Panc1 (cell line): ENCODE results near the gene PKNOX2. TPM values are rescaled to one million over a fixed set of nuclear protein-coding genes. Genes with fewer than 3 reads are reported as not detected.

ENCODE experiments used
- ATAC-seq: fragments of 200-7000 bp; cut with Tn5 transposase; 2 replicates; pipeline ENCODE4 v1.9.1; 2020; ENCODE audit warnings: mild to moderate bottlenecking, moderate library complexity
- BruUV-seq: library from RNA; stranded (reverse); fragments of 400-500 nt; replicated peaks from 2 replicates; lab custom pipeline; 2021; lab: Mats Ljungman, UMichigan
- CTCF ChIA-PET: fragments of 300-600 bp; sonication (Branson Sonifier 250); formaldehyde crosslinking; loops from one replicate; lab custom pipeline; 2022; ENCODE audit warnings: antibody characterized with exemption; lab: Charles Lee
- POLR2A ChIA-PET: fragments of 300-600 bp; sonication (Branson Sonifier 250); formaldehyde crosslinking; loops from one replicate; lab custom pipeline; 2022; ENCODE audit warnings: antibody characterized with exemption; lab: Charles Lee
- DNase-seq: peaks from one replicate; pipeline ENCODE4 v3.0.0-alpha.2; 2010; ENCODE audit warnings: low read depth, low spot score
- H3K27ac ChIP-seq: 2 replicates; pipeline ENCODE4 v1.5.1; 2011; ENCODE audit warnings: mild to moderate bottlenecking, low read length, inconsistent platforms
- H3K27me3 ChIP-seq: fragments of 200-500 bp; sonication (Bioruptor generic); 2 replicates; pipeline ENCODE4 v1.6.0; 2014; ENCODE audit warnings: low read length, inconsistent platforms; ENCODE audit not compliant: control insufficient read depth, insufficient read depth
- H3K36me3 ChIP-seq: fragments of 200-500 bp; sonication (Bioruptor generic); 2 replicates; pipeline ENCODE4 v1.5.1; 2014; ENCODE audit warnings: inconsistent platforms, mild to moderate bottlenecking, low read length, moderate library complexity; ENCODE audit not compliant: control insufficient read depth, insufficient read depth
- H3K4me1 ChIP-seq: 2 replicates; pipeline ENCODE4 v1.5.1; 2011; ENCODE audit warnings: inconsistent platforms, mild to moderate bottlenecking, low read length, moderate library complexity; ENCODE audit not compliant: control insufficient read depth, insufficient read depth
- H3K4me3 ChIP-seq, 2 experiments: 2 replicates each; pipeline ENCODE4 v1.5.1; 2011 to 2012; ENCODE audit warnings: low read depth in 2 of 2, low read length in 2 of 2, mild to moderate bottlenecking in 2 of 2, inconsistent platforms in 1 of 2, moderate library complexity in 1 of 2
- H3K9me3 ChIP-seq: fragments of 200-500 bp; sonication (Bioruptor generic); 2 replicates; pipeline ENCODE4 v1.5.1; 2014; ENCODE audit warnings: low read depth, mild to moderate bottlenecking, inconsistent platforms, low read length, moderate library complexity; ENCODE audit not compliant: control insufficient read depth, insufficient read depth
- CTCF ChIP-seq: fragments of 450-650 bp; IDR thresholded peaks from 2 replicates; pipeline ENCODE4 v1.5.1; 2017; ENCODE audit warnings: mild to moderate bottlenecking
- POLR2AphosphoS5 ChIP-seq: IDR thresholded peaks from 2 replicates; pipeline ENCODE4 v1.6.1; 2012; ENCODE audit warnings: mild to moderate bottlenecking, low read depth, low read length, moderate library complexity
- SIN3A ChIP-seq: IDR thresholded peaks from 2 replicates; pipeline ENCODE4 v1.6.1; 2012; ENCODE audit warnings: low read depth, mild to moderate bottlenecking, low read length, moderate library complexity, borderline replicate concordance; ENCODE audit not compliant: insufficient read depth
- TCF7L2 ChIP-seq: IDR thresholded peaks from 2 replicates; pipeline ENCODE4 v1.6.1; 2011; ENCODE audit warnings: mild to moderate bottlenecking, low read depth, low read length, inconsistent platforms
- in situ Hi-C: cut with HindIII; loops from 2 replicates; pipeline ENCODE4 v1.10.0; 2016; ENCODE audit warnings: low sequenced_read_pairs, low pct_unique_long_range_greater_than_20kb
- intact Hi-C: fragments of 100-400 bp; cut with micrococcal nuclease; formaldehyde crosslinking; loops from one replicate; pipeline ENCODE4 v1.10.0; 2022; ENCODE audit not compliant: unreplicated experiment
- total RNA-seq: library from RNA; stranded (reverse); gene quantifications from one replicate; pipeline ENCODE4 v1.2.1, GENCODE V29; 2021; ENCODE audit not compliant: unreplicated experiment
- TF ChIP-seq, protein P1 (sequence below), 2 experiments: IDR thresholded peaks; 2 replicates each; pipeline ENCODE4 v1.6.1; 2011 to 2012; ENCODE audit warnings: low read depth in 2 of 2, control low read depth in 1 of 2, low read length in 1 of 2, mild to moderate bottlenecking in 1 of 2, moderate library complexity in 1 of 2; ENCODE audit not compliant: insufficient read depth in 1 of 2

Gene PKNOX2
- total RNA-seq, 1 experiment from 2014 or later = not detected

DNA sequence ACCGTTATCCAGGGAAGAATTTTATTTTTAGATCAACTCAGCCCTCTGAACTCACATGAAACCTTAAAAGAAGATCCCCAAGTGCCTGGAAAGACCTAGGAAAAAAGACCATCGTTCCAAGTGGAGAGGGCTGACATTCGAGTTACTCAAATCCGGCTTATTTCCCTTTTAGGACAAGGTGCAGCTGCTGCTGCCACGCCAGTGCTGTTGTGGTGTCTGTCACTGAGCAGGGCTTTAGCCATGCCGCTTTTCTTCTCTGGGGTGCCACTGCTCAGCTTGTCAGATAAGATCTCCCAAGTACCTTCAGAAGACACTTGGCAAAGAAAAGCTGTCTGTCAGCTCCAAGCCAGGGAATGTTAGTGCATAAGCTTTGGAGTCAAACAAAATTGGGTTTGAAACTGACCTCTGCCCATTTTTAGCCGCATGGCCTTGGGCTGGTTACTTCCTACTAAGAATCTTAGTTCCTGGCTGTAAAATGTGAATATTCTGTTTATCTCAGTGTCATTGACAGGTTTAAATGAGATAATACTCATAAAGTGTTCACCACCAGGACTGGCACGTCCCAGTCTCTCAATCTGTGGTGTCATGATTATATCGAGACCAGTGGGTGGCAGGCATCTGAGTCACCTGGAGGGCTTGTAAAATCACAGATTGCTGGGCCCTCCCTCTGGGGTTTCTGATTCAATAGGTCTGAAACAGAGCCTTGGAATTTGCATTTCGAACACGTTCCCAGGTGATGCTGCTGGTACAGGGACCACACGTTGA, 117.5 kb downstream of the PKNOX2 start:
- no peaks in the 10 kb centered on the region for H3K36me3 ChIP-seq
- TF ChIP-seq CTCF (no peak), TCF7L2 (no peak), POLR2AphosphoS5 (no peak), SIN3A (no peak)
- TF ChIP-seq, protein P1, sequence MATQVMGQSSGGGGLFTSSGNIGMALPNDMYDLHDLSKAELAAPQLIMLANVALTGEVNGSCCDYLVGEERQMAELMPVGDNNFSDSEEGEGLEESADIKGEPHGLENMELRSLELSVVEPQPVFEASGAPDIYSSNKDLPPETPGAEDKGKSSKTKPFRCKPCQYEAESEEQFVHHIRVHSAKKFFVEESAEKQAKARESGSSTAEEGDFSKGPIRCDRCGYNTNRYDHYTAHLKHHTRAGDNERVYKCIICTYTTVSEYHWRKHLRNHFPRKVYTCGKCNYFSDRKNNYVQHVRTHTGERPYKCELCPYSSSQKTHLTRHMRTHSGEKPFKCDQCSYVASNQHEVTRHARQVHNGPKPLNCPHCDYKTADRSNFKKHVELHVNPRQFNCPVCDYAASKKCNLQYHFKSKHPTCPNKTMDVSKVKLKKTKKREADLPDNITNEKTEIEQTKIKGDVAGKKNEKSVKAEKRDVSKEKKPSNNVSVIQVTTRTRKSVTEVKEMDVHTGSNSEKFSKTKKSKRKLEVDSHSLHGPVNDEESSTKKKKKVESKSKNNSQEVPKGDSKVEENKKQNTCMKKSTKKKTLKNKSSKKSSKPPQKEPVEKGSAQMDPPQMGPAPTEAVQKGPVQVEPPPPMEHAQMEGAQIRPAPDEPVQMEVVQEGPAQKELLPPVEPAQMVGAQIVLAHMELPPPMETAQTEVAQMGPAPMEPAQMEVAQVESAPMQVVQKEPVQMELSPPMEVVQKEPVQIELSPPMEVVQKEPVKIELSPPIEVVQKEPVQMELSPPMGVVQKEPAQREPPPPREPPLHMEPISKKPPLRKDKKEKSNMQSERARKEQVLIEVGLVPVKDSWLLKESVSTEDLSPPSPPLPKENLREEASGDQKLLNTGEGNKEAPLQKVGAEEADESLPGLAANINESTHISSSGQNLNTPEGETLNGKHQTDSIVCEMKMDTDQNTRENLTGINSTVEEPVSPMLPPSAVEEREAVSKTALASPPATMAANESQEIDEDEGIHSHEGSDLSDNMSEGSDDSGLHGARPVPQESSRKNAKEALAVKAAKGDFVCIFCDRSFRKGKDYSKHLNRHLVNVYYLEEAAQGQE (IDR thresholded peaks at IDR 0.05; ENCODE audit: insufficient read depth in 1 of 2, low read depth in 2 of 2, low read length in 1 of 2) = no peak
- CTCF ChIA-PET = no interaction called here
- in situ Hi-C loops (no loop called here), intact Hi-C loops (no loop called here)
- no peaks in the 10 kb centered on the region for H3K9me3 ChIP-seq
- no peak for ATAC-seq
- DNase-seq = no peak
- no peaks in the 10 kb centered on the region for H3K4me1 ChIP-seq
- H3K4me3 ChIP-seq = no peak overlapping the region
- no peak overlapping the region for H3K27ac ChIP-seq
- H3K27me3 ChIP-seq = peaks cover 13% of the 10 kb centered on the region
- POLR2A ChIA-PET = no interaction called here
- no TSS peak for BruUV-seq

GRCh38 chr11:125282596-125282914, 118.0 kb downstream of the PKNOX2 start:
- H3K4me3 ChIP-seq = no peak overlapping the region
- CTCF ChIA-PET = no interaction called here
- ATAC-seq = no peak
- POLR2A ChIA-PET = no interaction called here
- peaks cover 9% of the 10 kb centered on the region for H3K27me3 ChIP-seq
- no peak overlapping the region for H3K27ac ChIP-seq
- TF ChIP-seq, protein P1 (IDR thresholded peaks at IDR 0.05; ENCODE audit: insufficient read depth in 1 of 2, low read depth in 2 of 2, low read length in 1 of 2) = no peak
- TF ChIP-seq CTCF = no peak
- no peak for TF ChIP-seq POLR2AphosphoS5
- no peak for TF ChIP-seq SIN3A
- no peak for TF ChIP-seq TCF7L2
- no TSS peak for BruUV-seq
- H3K9me3 ChIP-seq = no peaks in the 10 kb centered on the region
- no peak for DNase-seq
- intact Hi-C loops (no loop called here), in situ Hi-C loops (no loop called here)
- no peaks in the 10 kb centered on the region for H3K36me3 ChIP-seq
- no peaks in the 10 kb centered on the region for H3K4me1 ChIP-seq
